CD4-positive, alpha-beta T cell treated with Interleukin-4 for 4 hours (primary cell): ENCODE measurements around the gene KLHL8.

Experiments used
- DNase-seq: peaks from one replicate; pipeline ENCODE4 v3.0.0-alpha.2; 2020

The KLHL8 gene

GRCh38 chr4:87118826-87119225 lies 101.6 kb downstream of the KLHL8 start:
- DNase-seq = no peak

- DNase-seq = no peak
Observed at GRCh38 chr4:87118421-87118820, 102.0 kb downstream of the KLHL8 start.

GRCh38 chr4:87117732-87118075 lies 102.7 kb downstream of the KLHL8 start:
- DNase-seq = no peak

- no peak for DNase-seq
Observed at GRCh38 chr4:87117051-87117731, 103.2 kb downstream of the KLHL8 start.

GRCh38 chr4:87116231-87116630 lies 104.2 kb downstream of the KLHL8 start:
- no peak for DNase-seq

GRCh38 chr4:87114245-87115062 lies 106.0 kb downstream of the KLHL8 start:
- no peak for DNase-seq

- no peak for DNase-seq
Observed at GRCh38 chr4:87112063-87112462, 108.4 kb downstream of the KLHL8 start.
